Activated CD8-positive, alpha-beta memory T cell treated with anti-CD3 and anti-CD28 coated beads, Interleukin-2, amount 50 U/mL, for 24 hours (primary cell): Measurements from ENCODE around the gene TENT4B.
"Not testable (repeated sequence)": the region's sequence is repeated elsewhere in the genome, so short reads cannot be mapped to it uniquely, and the experiment has no call there.

ENCODE experiments used
- DNase-seq: peaks from one replicate; pipeline ENCODE4 v3.0.0-alpha.2; 2020; ENCODE audit errors: extremely low read depth

Gene TENT4B

GRCh38 chr16:50154420-50154950 is 1.4 kb downstream of the TENT4B start:
- no peak for DNase-seq

DNA sequence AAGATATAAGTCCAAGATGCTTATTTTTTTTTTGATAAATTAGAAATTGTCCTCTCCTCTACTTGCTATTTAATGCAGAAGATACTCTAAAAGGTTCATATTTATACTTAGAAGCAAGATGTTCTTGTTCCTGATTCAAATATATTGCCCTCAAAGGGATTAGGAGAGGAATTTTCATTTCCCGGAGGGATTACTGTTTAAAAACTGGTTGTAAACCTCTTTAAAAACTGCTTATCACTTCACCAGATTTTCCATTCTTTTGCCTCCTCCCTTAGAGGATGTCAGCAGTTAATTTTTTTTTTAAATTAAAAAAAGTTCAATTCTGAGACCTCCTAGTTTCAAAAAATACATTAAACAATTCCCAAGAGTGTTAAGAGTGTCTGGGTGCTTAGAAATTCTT is 2.8 kb downstream of the TENT4B start:
- no peak for DNase-seq

GRCh38 chr16:50156590-50156989 is 3.5 kb downstream of the TENT4B start:
- DNase-seq: no peak

DNA sequence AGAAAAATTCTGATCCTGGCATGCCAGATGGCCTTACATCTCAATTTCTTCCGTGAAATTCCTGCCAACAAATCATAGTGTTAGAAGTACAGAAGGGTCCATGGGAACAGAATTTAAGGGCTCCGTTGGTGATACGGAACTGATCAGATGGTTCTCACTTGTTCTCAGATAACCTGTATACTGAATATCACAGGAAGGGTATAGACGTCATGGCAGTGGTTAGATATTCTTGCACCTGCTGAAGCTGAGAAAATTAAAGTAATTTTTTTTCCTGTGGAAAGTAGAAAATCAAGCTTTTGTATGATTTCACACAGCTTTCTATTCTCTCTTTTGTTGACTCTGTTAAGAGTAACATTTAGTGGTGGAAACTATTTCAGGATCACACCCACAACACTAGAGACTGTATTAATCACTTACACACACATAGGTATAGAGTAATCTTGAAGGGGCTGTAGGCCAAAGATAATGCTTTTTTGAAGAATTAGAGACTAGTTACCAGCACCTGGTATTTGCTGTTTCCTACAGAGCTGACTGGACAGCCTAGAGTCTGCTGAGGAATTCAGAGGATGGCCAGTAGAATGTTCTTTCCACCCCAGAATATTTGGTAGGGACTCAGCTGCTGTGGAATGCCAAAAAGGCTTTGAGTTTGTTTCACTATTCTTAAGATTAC is 7.5 kb downstream of the TENT4B start:
- no peak for DNase-seq

DNA sequence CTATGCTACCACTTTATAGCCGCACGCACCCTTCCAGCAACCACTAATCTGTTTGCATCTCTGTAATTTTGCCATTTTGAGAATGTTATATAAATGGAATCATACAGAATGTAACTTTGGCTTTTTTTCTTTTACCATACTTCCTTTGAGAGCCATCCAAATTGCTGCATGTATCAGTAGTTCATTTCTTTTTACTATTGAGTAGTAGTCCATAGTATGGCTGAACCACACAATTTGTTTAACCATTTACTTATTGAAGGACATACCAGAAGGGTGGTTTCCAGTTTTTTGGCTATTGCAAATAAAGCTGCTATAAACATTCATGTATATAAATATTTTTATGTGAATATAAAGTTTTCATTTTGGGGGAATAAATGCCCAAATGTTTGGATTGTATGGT is 8.8 kb downstream of the TENT4B start:
- DNase-seq: no peak

GRCh38 chr16:50165473-50165872 is 12.4 kb downstream of the TENT4B start:
- DNase-seq: no peak

GRCh38 chr16:50166511-50167500 is 13.7 kb downstream of the TENT4B start:
- no peak for DNase-seq

DNA sequence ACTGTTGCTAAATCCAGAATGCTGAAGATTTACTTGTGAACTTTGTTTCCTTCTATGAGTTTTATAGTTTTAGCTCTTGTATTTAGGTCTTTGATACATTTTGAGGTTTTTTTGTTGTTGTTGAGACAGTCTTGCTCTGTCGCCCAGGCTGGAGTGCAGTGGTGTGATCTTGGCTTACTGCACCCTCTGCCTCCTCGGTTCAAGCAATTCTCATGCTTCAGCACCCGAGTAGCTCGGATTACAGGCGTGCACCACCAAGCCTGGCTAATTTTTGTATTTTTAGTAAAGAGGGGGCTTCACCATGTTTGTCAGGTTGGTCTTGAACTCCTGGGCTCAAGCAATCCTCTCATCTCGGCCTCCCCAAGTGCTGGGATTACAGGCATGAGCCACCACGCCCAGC is 14.4 kb downstream of the TENT4B start:
- DNase-seq: no peak

DNA sequence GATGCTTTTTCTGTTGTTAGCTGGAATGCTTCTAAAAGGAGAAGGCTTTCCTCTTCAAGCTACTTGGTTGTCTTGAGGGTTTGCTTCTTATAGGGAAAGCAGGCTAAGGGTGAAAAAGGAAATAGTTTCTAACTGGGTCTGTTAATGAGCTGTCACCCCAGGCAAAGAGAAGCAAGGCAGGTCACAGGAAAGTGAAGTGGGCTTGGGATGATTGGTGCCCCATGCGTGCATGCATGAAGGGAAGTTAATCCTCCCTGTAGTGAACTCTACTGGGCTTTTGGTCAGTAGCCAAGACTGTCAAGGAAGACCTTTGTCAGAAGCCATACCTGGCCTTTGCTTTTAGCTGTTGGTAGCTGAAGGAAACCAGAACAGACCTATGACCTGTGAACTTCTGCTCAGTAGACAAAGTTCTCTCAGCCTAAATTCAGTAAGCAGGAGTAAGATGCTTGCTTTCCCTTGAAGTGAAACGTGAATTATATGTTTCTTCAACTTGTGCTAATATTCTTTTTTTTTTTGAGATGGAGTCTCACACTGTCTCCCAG is 16.5 kb downstream of the TENT4B start:
- DNase-seq: no peak

DNA sequence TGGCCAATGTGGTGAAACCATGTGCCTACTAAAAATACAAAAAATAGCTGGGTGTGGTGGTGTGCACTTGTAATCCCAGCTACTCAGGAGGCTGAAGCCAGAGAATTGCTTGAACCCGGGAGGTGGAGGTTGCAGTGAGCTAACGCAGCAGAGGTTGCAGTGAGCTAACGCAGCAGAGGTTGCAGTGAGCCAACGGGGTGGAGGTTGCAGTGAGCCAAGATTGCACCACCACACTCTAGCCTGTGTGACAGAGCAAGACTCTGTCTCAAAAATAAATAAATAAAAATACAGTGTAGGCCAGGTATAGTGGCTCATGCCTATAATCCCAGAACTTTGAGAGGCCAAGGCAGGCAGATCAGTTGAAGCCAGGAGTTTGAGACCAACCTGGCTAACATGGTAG is 18.7 kb downstream of the TENT4B start:
- DNase-seq: not testable (repeated sequence)

DNA sequence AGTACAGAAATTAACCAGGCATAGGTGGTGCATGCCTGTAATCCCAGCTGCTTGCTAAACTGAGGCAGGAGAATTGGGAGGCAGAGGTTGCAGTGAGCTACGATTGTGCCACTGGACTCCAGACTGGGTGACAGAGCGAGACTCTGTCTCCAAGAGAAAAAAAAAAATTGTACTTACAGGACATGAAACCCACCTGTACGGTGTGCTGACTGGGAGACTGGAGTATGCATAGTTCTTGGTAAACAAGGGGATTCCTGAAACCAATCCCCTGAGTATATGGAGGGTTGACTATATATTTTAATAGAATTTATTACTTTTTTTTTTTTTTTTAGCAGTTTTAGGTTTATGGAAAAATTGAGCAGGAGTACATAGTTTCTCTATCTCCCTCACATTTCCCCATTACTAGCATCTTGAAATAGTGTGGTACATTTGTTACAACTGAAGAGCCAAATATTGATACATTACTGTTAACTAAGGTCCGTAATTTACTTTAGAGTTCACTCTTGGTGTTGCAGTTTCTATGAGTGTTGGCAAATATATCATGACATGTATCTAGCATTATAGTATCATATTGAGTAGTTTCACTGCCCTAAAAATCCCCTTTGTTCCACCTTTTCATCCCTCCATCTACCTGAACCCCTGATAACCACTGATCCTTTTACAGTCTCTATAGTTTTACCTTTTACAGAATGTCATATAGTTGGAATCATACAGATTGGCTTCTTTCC is 19.3 kb downstream of the TENT4B start:
- no peak for DNase-seq

DNA sequence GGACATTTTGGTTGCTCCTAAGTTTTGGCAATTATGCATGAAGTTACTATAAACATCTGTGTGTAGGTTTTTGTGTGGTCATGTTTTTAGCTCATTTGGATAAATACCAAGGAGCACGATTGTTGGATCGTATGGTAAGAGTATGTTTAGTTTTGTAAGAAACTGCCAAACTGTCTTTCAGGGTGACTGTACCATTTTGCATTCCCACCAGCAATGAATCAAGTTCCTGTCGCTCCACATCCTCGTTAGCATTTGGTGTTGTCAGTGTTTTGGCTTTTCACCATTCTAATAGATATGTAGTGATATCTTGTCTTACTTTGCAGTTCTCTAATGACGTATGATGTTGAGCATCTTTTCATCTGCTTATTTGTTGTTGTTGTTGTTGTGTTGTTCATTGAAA is 20.2 kb downstream of the TENT4B start:
- no peak for DNase-seq

DNA sequence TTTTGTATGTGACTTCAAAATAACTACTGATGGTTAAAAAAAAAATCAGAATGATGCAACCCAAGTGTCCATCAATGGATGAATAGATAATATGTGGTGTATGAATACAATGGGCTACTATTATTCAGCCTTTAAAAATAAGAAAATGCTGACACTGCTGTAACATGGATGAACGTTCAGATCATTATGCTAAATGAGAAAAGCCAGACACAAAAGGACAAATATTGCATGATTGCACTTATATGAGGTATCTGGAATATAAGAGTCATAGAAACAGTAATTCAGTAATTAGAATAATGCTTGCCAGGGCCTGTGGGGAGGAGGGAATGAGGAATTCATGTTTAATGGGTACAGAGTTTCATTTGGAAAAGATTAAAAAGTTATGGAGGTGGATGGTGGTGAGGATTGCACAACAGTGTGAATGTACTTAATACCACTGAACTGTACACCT is 25.4 kb downstream of the TENT4B start:
- DNase-seq: no peak

DNA sequence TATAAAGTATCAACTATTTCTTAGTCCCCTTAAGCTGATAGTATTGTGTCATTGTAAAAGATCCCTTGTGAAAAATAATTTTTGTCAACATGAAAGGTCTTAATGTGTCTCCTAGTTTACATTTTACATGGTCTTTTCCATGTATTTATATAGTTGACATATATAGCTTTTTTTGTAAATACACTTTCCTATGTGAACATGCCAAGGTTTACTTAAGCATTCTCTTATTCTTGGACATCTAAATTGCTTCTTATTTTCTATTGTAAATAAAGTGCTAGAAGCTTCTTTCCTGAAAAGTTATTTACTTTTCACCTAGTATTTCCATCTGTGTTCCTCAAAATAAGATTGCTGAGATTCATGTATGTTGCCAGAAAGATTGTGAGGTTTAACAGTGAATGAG is 29.3 kb downstream of the TENT4B start:
- DNase-seq: no peak

DNA sequence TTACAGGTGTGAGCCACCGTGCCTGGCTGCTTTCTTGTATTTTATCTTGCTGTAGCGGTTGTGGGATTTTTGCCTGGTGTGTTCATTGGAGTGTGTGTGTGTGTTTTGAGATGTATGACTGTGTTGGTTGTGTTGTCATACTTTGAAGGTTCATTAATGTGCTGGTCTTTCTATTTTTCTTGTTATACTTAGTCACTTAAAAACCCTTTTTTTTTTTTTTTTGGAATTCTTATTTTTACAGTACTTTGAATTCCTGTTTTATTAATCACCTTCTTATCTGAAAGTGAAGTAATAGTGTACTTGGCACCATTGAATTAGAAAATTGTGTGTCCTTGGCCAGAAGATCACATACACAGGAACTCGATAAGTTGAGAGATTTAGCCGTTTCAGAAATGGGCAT is 30.2 kb downstream of the TENT4B start:
- no peak for DNase-seq

- DNase-seq: no peak
Observed at GRCh38 chr16:50185005-50185505, 31.9 kb downstream of the TENT4B start.

- DNase-seq: no peak
Observed at GRCh38 chr16:50188619-50189136, 35.6 kb downstream of the TENT4B start.

DNA sequence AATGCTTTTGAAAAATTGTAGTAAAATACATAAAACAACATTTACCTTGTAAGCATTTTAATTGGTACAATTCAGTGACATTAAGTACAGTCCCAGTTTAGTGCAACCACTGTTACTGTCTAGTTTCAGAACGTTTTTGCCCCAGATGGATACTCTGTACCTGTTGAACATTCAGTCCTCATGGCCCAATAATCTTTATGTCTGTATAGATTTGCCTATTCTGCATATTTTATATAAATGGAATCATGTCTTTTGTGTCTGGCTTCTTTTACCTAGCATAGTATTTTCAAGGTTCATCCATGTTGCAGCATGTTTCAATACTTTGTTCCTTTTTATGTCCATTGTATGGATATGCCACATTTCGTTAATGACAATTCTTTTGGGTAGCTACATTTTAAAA is 37.2 kb downstream of the TENT4B start:
- DNase-seq: no peak

- DNase-seq: no peak
Observed at GRCh38 chr16:50192386-50193050, 39.4 kb downstream of the TENT4B start.

DNA sequence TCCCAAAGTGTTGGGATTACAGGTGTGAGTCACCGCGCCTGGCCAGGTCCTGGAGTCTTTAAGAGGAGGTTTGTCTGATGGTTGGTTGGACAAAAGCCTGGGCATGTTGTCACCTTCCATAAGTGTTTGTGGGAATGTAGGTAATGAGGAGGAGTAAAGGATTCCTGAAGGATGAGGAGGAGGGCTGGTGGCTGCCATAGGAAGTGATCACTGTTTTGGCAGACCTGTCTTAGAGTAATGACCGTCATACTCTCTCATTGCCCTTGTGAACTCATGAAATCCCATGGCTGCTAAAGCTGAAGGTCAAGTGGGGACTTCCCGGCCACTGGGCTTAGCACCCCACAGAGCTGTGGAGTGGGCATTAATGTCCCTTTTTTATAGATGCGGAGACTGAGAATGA is 40.5 kb downstream of the TENT4B start:
- DNase-seq: no peak

GRCh38 chr16:50195276-50195675 is 42.2 kb downstream of the TENT4B start:
- DNase-seq: no peak
